A673 (cell line): Measurements from ENCODE around the gene MGMT. TPM values are rescaled to one million over a fixed set of nuclear protein-coding genes. Genes with fewer than 3 reads are reported as not detected.

Experiments
- BruUV-seq: library from RNA; stranded (reverse); fragments of 400-500 nt; replicated peaks from 2 replicates; lab custom pipeline; 2021; lab: Mats Ljungman, UMichigan
- CTCF ChIA-PET: fragments of 300-600 bp; sonication (Branson Sonifier 250); formaldehyde crosslinking; loops from one replicate; lab custom pipeline; 2022; ENCODE audit warnings: antibody characterized with exemption; lab: Charles Lee
- POLR2A ChIA-PET: fragments of 300-600 bp; sonication (Branson Sonifier 250); formaldehyde crosslinking; loops from one replicate; lab custom pipeline; 2022; ENCODE audit warnings: antibody characterized with exemption; ENCODE audit not compliant: low non-redundant PET; lab: Charles Lee
- DNase-seq: peaks from one replicate; pipeline ENCODE4 v3.0.0-alpha.2; 2015; ENCODE audit warnings: low spot score
- H3K27ac ChIP-seq: fragments of 200-600 bp; sonication (generic); 2 replicates; pipeline ENCODE4 v1.5.1; 2016; ENCODE audit warnings: mixed run types, low read depth, mild to moderate bottlenecking, mixed read lengths, antibody characterized with exemption, low read length; ENCODE audit not compliant: poor library complexity, severe bottlenecking
- H3K27me3 ChIP-seq: fragments of 200-600 bp; sonication (generic); replicated peaks from 2 replicates; pipeline ENCODE4 v1.6.1; 2017; ENCODE audit warnings: mixed run types, low read depth, mild to moderate bottlenecking, mixed read lengths, antibody characterized with exemption, low read length; ENCODE audit not compliant: insufficient read depth, poor library complexity
- H3K36me3 ChIP-seq: fragments of 200-600 bp; sonication (generic); 2 replicates; pipeline ENCODE4 v1.6.1; 2016; ENCODE audit warnings: mixed run types, mild to moderate bottlenecking, mixed read lengths, antibody characterized with exemption, low read length; ENCODE audit not compliant: insufficient read depth, poor library complexity, severe bottlenecking
- H3K4me1 ChIP-seq: fragments of 200-600 bp; sonication (generic); 2 replicates; pipeline ENCODE4 v1.6.1; 2017; ENCODE audit warnings: mixed run types, mild to moderate bottlenecking, mixed read lengths, antibody characterized with exemption, low read length; ENCODE audit not compliant: insufficient read depth, poor library complexity, severe bottlenecking
- H3K4me3 ChIP-seq: fragments of 200-600 bp; sonication (generic); 2 replicates; pipeline ENCODE4 v1.5.1; 2016; ENCODE audit warnings: low read depth, mixed run types, mild to moderate bottlenecking, mixed read lengths, low read length; ENCODE audit not compliant: poor library complexity, severe bottlenecking
- H3K9me3 ChIP-seq: fragments of 200-600 bp; sonication (generic); 2 replicates; pipeline ENCODE4 v1.6.1; 2016; ENCODE audit warnings: mixed run types, low read depth, mild to moderate bottlenecking, mixed read lengths, antibody characterized with exemption, low read length; ENCODE audit not compliant: poor library complexity, severe bottlenecking
- EZH2 ChIP-seq: fragments of 200-600 bp; sonication (generic); IDR thresholded peaks from 2 replicates; pipeline ENCODE4 v1.6.1; 2017; ENCODE audit warnings: borderline replicate concordance, low read depth, mild to moderate bottlenecking, mixed read lengths, antibody characterized with exemption, low read length; ENCODE audit not compliant: poor library complexity, severe bottlenecking
- intact Hi-C: fragments of 100-400 bp; cut with micrococcal nuclease; formaldehyde crosslinking; loops from one replicate; pipeline ENCODE4 v1.10.0; 2022; ENCODE audit not compliant: unreplicated experiment
- total RNA-seq: library from RNA; stranded (reverse); gene quantifications from 2 replicates; pipeline ENCODE4 v1.2.3, GENCODE V29; 2021
- TF ChIP-seq, protein P1 (sequence below): fragments of 300-800, 200-600 bp; sonication (generic); conservative IDR thresholded peaks from 2 replicates; pipeline ENCODE4 v1.5.1; 2017; ENCODE audit warnings: low read depth, mild to moderate bottlenecking, antibody characterized with exemption, low read length, moderate library complexity, mixed read lengths

The MGMT gene
- total RNA-seq, 1 experiment from 2014 or later = 19.5 TPM

DNA sequence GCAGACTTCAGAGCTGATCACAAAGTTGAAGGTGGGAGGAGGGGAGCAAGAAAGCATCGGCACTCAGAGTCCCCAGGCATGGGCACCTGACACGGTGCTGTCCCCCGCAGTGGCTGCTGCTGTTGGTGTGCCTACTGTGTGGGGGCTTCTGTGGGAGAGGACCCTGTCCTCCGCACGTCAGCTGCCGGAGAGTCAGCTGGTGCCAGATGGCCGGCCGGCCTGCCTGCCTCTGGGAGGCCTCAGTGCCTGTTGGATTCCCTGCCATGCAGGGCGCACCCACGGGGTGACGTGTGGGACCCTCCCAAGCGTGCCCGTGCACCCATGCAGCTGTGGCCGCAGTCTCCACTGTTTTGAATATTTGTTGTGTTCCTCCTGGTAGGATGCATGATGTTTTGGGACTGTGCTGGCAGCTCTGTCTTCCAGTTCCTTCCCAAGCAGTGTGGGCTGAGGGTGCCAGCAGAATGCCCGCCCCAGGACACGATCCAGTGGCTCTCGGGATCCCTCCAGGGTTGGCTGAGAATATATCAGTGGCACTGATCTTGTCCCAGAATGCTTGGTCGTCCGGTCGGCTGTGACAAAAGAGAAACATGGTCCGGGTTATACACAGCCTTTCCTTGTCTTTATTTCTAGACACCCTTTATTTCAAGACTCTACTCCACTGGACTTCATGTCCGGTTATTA is 185.6 kb downstream of the MGMT start:
- no peak for TF ChIP-seq EZH2
- TF ChIP-seq, protein P1, sequence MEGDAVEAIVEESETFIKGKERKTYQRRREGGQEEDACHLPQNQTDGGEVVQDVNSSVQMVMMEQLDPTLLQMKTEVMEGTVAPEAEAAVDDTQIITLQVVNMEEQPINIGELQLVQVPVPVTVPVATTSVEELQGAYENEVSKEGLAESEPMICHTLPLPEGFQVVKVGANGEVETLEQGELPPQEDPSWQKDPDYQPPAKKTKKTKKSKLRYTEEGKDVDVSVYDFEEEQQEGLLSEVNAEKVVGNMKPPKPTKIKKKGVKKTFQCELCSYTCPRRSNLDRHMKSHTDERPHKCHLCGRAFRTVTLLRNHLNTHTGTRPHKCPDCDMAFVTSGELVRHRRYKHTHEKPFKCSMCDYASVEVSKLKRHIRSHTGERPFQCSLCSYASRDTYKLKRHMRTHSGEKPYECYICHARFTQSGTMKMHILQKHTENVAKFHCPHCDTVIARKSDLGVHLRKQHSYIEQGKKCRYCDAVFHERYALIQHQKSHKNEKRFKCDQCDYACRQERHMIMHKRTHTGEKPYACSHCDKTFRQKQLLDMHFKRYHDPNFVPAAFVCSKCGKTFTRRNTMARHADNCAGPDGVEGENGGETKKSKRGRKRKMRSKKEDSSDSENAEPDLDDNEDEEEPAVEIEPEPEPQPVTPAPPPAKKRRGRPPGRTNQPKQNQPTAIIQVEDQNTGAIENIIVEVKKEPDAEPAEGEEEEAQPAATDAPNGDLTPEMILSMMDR = no peak
- Histone ChIP-seq H3K4me3 (no peak overlapping the region), H3K9me3 (no peaks in the 10 kb centered on the region), H3K27me3 (no peaks in the 10 kb centered on the region), H3K27ac (no peak overlapping the region), H3K36me3 (no peaks in the 10 kb centered on the region), H3K4me1 (no peaks in the 10 kb centered on the region)
- CTCF ChIA-PET = no interaction called here
- no peak for DNase-seq
- intact Hi-C loops = no loop called here
- POLR2A ChIA-PET = no interaction called here
- BruUV-seq = no TSS peak

DNA sequence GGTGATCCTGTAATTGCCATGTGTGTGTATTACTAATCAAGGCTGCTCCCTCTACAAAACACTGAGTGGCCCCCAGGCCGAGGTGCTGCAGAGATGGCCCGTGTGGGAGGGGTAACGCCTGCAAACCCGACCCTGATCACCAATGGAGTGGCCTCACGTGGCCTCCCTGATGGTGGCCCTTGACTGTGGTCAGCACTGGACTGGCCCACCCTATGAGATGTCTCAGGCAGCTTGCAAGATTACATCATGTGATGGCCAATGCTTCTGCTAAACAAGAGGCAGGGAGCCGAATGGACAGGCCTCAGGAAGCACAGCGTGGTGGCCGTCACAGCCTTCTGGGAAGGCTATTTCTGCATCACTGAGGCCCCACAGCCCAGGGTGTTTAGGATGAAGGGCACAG is 186.4 kb downstream of the MGMT start:
- no peak overlapping the region for H3K4me3 ChIP-seq
- intact Hi-C loops = no loop called here
- ChIA-PET POLR2A (no interaction called here), CTCF (no interaction called here)
- H3K4me1 ChIP-seq = no peaks in the 10 kb centered on the region
- no peaks in the 10 kb centered on the region for H3K27me3 ChIP-seq
- no peak overlapping the region for H3K27ac ChIP-seq
- no peaks in the 10 kb centered on the region for H3K36me3 ChIP-seq
- no peaks in the 10 kb centered on the region for H3K9me3 ChIP-seq
- no peak for TF ChIP-seq EZH2
- TF ChIP-seq, protein P1 = no peak
- DNase-seq = no peak
- no TSS peak for BruUV-seq

DNA sequence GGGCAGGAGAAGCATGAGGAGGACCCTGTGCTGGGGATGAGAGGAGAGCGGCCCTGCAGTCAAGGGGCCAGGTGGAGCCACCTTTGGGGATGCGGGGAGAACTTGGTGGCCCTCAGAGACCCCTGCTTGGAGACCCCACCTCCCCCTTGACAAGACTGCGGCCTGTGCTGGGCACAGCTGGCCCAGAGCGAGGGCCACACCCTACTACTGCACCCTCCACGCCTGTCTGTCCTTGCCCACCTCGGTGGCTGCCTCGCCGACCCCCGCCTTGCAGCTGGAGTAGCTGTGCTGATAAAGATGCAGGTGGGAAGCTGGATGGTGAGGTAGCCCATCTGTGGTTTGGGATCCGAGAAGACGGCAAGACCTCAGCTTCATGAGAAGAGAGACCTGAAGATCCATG is 186.8 kb downstream of the MGMT start:
- intact Hi-C loops = no loop called here
- no peaks in the 10 kb centered on the region for H3K4me1 ChIP-seq
- ChIA-PET POLR2A (no interaction called here), CTCF (no interaction called here)
- no TSS peak for BruUV-seq
- H3K27ac ChIP-seq = no peak overlapping the region
- TF ChIP-seq EZH2 = no peak
- TF ChIP-seq, protein P1 = no peak
- no peaks in the 10 kb centered on the region for H3K27me3 ChIP-seq
- DNase-seq = no peak
- no peak overlapping the region for H3K4me3 ChIP-seq
- H3K36me3 ChIP-seq = no peaks in the 10 kb centered on the region
- no peaks in the 10 kb centered on the region for H3K9me3 ChIP-seq
